ENCODE data around the gene DCP2.

The DCP2 gene

DNA sequence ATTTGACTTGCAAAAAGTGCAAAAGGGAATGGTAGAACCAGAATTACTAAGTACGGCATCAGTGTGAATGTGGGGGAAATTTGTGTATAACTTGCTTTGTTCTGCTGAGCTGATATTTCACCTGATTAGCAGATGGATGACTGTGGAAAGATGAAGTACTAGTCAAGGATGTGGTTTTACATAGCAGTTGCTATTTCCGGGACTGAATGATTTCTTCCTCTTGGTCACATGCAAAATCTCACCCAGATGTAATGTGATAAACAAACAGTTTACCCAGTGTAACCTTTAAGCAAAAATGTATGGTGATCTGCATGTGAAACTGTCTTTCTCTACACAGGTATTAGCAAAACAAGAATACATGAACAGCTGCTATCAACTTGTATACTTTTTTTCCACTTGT, 46.1 kb downstream of the DCP2 start:
- no peak for DNase-seq

- DNase-seq: no peak
Observed at GRCh38 chr5:113024076-113024697, 47.6 kb downstream of the DCP2 start.

DNA sequence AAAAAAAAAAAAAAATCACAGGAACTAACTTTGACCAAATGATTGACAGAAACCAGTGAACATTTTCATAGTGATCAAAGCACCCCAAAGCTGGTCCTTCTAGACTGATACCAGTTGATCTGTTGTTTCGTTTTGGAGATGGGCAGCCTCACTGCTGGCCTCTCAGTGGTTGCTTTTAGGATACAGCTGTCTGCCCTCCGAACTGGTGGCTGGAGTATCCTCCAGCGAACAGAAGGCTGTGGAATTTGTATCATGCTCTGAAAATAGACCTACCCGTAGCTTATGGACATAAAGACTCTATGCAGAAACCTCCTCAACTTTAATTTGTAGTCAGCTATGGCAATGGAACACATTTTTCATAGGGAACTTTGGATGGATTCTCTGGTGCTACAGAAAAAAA, 49.0 kb downstream of the DCP2 start:
- DNase-seq: no peak

DNA sequence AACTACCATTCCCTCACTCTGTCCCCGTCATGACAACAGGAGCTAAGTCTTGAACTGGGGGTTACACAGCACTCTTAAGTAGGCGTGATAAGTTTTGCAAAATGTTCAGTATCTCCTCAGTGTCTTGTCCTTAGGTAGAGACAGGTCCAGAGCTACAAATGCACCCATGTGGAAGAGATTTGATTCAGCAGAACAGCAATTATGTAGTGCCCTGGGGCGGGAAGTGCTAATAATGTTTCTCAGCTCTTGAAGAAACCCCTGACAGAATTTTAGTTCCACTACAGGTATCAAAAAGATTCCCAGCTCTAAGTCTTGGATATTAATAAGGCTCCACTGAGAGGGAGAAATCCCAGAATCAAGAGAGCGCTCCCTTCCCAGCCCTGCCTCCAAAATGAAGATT, 49.6 kb downstream of the DCP2 start:
- no peak for DNase-seq

DNA sequence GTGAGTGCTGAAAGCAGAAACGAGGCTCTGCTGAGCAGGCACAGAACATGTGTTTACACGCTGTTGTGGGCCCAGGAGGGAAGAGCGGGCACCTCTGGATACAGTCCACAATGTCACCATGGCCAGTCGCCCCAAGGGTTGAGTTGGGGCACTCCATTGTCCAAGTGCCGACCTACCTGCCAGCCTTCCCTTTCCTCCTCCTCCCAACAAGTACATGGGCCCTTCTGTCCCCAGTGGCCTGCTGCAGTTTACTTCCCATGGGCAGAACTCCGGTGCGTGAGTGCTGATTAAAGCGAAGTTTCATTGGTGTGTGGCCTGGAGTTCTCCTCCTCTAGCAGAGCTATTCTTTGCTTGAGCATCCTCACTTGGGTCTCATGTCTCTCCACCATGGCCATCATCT, 50.4 kb downstream of the DCP2 start:
- no peak for DNase-seq

GRCh38 chr5:113027431-113027830, 50.8 kb downstream of the DCP2 start:
- DNase-seq: no peak

GRCh38 chr5:113029614-113030013, 53.0 kb downstream of the DCP2 start:
- DNase-seq: no peak

DNA sequence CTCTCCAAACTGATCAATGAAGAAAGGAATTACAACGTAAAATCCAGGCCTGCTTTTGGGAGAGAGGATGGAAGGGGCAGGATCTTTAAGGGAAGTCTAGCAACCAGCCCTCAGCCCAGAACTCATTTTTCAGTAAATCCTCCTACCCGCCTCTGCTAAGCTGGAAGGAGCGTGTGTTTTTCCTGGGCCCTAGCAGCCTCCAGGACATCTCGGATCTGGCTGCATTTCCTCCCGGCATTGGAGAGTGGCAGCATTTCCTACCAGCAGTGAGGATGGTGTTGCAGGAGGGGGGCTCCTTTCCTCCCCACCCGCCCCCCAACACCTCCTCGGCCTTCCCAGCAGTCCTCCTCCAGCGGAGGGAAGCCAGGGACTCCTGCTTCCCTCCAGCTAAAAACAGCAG, 54.5 kb downstream of the DCP2 start:
- DNase-seq: no peak

- no peak for DNase-seq
Observed at GRCh38 chr5:113031557-113031956, 55.0 kb downstream of the DCP2 start.

GRCh38 chr5:113034182-113034773, 57.7 kb downstream of the DCP2 start:
- DNase-seq: no peak

GRCh38 chr5:113035096-113035495, 58.5 kb downstream of the DCP2 start:
- no peak for DNase-seq

- no peak for DNase-seq
Observed at GRCh38 chr5:113036321-113036720, 59.7 kb downstream of the DCP2 start.

DNA sequence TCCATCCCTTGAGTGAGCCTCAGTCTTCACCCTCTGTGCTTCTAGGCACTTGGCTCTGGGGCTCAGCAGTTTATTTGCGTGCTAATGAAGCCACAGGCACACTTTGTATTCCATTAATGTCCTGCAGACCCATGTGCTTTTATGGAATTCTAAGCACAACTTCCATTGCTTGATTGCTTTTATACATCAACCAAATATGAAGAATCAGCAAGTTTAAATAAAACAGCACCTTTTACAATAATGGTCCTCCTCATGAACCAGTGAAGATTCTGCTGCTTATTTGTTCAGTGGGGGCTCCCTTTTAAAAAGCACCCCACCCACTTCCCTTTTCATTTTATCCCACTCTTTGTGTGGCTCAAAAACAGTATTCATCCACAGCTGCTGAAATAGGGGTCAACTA, 60.2 kb downstream of the DCP2 start:
- DNase-seq: no peak

DNA sequence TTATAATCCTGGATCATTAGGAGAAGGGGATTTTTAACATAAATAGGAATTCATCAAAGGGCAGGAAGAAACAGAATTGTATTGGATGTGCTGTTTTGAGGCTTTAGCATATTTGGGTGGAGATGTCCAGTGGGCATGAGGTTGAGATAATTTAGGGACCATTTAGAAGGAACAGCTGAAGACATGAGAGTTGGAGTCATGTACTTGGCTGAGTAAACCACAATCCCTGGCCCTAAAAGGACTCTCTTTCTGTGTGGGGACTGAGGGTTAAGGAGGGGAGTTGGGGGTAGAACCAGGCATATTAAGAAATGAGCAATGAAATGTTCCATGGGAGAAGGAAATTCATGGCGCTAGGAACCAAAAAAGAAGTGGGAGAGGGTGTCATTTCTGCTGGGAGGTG, 61.5 kb downstream of the DCP2 start:
- no peak for DNase-seq

- DNase-seq: no peak
Observed at GRCh38 chr5:113038714-113039113, 62.1 kb downstream of the DCP2 start.

DNA sequence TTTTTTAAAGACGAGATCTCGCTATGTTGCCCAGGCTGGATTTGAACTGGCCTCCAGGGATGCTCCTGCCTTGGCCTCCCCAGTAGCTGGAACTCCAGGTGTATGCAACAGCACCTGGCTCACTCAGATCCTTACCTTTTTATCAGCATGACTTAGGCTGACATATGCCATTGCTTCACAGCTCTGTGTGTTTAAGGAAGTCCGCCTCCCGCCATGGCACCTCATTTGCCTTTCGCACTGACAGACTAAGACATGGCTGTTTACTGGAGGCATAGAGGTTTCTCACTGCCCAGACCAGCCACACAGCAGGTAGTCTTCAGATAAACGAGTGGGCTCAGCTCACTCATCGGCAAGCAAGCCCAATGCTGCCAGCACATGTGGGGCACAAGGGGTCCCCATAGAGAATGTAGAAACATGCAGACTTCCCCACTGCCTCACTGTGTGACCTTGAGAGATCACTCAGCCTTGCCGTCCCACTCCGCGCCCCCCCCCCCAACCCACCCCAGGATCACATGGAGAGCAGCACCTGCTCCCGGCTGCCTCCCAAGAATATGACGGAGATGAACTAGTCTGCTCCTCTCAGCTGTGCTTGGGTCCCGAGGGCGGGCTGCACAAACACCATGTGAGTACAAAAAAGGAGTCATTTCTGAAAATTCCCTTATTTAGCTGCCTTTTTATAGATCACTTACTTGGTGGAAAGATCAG, 62.8 kb downstream of the DCP2 start:
- DNase-seq: no peak

- no peak for DNase-seq
Observed at GRCh38 chr5:113039934-113040285, 63.3 kb downstream of the DCP2 start.

DNA sequence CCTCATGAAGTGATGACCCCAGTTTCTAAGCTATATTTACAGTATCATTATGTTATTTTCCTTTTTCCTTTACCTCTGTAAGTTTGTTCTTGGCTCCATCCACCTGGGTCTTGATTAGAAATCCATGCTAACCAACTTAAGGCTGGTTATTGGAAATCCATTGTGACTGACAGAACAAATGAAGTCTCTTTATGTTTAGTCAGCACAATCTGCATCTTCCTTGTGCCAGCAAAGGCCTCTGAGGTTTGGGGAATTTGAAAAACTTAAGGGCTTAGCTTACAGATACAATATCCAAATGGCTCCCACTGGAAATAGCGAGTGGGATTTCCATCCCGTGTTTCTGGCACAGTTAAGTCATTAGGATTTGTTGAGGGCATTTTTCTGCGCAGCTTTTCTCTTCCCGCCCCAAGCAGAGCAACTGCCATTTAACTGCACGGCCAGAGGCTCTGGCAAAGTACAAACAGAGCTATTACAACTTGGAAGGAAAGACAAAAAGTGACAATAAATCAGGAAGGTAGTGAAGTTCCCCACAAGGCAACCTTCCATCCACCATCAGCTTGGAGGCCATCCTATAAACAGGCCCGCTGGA, 64.2 kb downstream of the DCP2 start:
- DNase-seq: no peak

DNA sequence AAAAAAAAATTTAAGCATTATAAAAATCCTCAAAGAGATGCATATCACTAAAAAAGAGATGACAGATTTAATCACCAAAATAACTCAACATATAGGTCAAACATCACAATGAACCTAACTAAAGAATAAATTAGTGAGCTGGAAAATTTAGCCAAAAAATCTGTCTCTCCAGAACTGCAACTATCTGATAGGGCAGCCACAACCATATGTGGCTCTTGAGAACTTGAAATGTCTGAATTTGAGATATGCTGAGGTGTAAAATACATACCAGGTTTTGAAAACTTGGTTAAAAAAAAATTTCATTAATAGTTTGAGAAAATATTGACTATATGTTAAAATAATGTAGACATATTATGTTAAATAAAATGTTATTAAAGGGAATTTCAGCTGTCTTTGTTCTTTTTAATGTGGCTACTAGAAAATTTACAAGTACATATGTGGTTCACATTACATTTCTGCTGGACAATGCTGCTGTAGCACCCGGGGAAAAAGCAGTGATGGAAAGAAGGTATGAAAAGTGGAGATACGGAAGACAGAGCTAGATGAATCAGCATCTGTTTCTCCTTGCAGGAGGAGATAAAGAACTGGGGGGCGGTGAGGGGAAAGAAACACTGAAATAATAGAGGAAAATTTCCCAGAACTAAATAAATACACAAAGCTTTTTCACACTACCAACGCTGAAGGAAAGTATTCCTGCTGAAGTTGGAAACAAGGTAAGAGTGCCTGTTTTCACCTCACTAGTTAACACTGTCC, 66.1 kb downstream of the DCP2 start:
- DNase-seq: no peak

- DNase-seq: no peak
Observed at GRCh38 chr5:113043491-113043931, 66.9 kb downstream of the DCP2 start.

DNA sequence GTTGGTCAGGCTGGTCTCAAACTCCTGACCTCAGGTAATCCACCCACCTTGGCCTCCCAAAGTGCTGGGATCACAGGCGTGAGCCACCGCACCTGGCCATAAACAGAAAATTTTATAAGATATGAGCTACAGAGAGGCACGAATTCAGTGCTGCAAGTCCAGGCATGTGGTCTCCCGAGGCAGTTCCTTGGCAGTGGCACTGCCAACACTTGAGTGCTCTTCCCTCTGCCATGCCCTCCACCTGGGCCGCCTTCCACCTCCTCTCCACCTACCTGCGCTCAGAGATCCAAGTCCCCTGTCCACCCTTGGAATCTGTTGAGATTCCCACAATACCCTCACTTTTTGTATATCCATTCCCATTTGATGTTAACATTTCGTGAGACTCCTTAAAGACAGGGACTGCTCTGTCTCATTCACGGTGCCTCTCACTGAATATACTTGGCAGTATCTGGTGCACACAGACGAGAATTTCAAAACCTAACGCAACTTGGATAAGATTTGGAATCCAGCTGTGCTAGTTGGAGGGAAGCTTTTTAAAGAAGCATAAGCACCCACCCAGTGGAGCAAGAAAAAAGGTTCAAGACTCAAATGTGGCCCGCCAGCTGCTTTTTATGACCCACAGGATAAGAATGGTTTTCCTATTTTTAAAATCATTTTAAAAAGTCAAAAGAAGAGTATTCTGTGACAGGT, 68.3 kb downstream of the DCP2 start:
- no peak for DNase-seq

GRCh38 chr5:113047234-113047633, 70.6 kb downstream of the DCP2 start:
- DNase-seq: no peak

All from NCI-H1417 treated with DMSO at 0.1 percent for 48 hours (cell line).